ENCODE measurements around the gene SMIM22. TPM values are rescaled to one million over a fixed set of nuclear protein-coding genes. Genes with fewer than 3 reads are reported as not detected.

The SMIM22 gene
- total and polyA plus RNA-seq, 4 donors: 0.49 to 1.2 (median 0.72) TPM; not detected in 1

DNA sequence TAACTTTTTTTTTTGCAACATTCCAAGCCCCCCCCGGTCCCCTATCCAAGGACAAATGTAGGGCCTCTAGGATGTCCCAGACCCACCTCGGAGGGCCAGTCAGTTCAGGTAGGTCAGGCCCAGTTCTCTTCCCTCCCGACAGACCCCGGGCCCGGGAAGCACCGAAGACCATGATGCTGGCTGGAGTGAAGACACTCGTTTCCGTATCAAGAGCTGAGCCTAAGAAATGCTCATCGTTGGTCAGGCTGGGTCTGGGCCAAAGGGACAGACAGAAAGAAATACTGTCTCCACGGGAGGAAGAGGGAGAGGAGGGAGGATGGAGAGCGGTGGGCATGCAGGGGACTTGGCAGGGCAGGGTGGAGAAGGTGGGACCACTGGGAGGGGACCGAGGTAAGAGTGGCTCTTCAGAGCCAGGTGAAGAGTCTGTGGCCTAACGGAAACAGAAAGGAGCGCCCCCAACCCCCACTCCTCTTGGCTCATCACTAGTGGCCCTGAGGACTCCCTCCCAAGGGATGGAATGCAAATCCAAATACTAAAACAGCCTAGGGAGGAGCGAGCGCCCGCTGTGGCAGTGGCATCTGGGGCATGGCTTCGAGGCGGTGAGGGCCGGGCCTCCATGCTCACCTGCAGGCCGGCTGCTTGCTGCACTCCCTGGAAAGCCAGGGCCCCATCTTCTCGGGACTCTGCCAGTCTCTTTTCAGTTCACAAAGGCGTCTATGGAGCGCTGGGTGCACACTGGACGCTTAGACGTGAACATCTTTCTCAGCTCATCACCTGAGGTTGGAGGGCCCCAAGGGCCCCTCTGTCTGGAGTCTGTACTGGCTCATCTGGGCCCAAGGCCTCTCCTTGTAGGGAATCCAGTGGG, 9.0 kb downstream of the SMIM22 start:
- H3K27me3 ChIP-seq (ENCODE audit: control insufficient read depth in 4 of 4, insufficient read depth in 4 of 4, low read length in 3 of 4): no peaks in the 10 kb centered on the region
- H3K9me3 ChIP-seq (ENCODE audit: control insufficient read depth in 4 of 4, low read length in 3 of 4): no peaks in the 10 kb centered on the region
- 86% methylated on average over 26 of the region's 26 CpGs for WGBS
- H3K9ac ChIP-seq (ENCODE audit: low read depth in 1 of 2, low read length in 2 of 2): no peak overlapping the region
- TF ChIP-seq SP1 (IDR thresholded peaks at IDR 0.05) (no peak), YY1 (IDR thresholded peaks at IDR 0.05) (no peak), RAD21 (IDR thresholded peaks at IDR 0.05) (no peak), GABPA (IDR thresholded peaks at IDR 0.05 in 1 of 2, conservative IDR thresholded peaks at IDR 0.05 in 1 of 2) (no peak), EGR1 (IDR thresholded peaks at IDR 0.05; ENCODE audit: low read depth in 2 of 2) (no peak), HNF4A (conservative IDR thresholded peaks at IDR 0.05) (no peak), FOXA1 (IDR thresholded peaks at IDR 0.05) (no peak), JUND (IDR thresholded peaks at IDR 0.05) (no peak), FOXA2 (IDR thresholded peaks at IDR 0.05) (no peak), TAF1 (conservative IDR thresholded peaks at IDR 0.05) (no peak), HNF4G (IDR thresholded peaks at IDR 0.05) (no peak), RXRA (IDR thresholded peaks at IDR 0.05) (no peak), NR2F2 (IDR thresholded peaks at IDR 0.05) (no peak)
- TF ChIP-seq, protein P1, sequence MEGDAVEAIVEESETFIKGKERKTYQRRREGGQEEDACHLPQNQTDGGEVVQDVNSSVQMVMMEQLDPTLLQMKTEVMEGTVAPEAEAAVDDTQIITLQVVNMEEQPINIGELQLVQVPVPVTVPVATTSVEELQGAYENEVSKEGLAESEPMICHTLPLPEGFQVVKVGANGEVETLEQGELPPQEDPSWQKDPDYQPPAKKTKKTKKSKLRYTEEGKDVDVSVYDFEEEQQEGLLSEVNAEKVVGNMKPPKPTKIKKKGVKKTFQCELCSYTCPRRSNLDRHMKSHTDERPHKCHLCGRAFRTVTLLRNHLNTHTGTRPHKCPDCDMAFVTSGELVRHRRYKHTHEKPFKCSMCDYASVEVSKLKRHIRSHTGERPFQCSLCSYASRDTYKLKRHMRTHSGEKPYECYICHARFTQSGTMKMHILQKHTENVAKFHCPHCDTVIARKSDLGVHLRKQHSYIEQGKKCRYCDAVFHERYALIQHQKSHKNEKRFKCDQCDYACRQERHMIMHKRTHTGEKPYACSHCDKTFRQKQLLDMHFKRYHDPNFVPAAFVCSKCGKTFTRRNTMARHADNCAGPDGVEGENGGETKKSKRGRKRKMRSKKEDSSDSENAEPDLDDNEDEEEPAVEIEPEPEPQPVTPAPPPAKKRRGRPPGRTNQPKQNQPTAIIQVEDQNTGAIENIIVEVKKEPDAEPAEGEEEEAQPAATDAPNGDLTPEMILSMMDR (IDR thresholded peaks at IDR 0.05; ENCODE audit: low read depth, low read length, missing input control): no peak
- TF ChIP-seq, protein P2, sequence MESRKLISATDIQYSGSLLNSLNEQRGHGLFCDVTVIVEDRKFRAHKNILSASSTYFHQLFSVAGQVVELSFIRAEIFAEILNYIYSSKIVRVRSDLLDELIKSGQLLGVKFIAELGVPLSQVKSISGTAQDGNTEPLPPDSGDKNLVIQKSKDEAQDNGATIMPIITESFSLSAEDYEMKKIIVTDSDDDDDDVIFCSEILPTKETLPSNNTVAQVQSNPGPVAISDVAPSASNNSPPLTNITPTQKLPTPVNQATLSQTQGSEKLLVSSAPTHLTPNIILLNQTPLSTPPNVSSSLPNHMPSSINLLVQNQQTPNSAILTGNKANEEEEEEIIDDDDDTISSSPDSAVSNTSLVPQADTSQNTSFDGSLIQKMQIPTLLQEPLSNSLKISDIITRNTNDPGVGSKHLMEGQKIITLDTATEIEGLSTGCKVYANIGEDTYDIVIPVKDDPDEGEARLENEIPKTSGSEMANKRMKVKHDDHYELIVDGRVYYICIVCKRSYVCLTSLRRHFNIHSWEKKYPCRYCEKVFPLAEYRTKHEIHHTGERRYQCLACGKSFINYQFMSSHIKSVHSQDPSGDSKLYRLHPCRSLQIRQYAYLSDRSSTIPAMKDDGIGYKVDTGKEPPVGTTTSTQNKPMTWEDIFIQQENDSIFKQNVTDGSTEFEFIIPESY (IDR thresholded peaks at IDR 0.05): no peak
- TF ChIP-seq, protein P3, sequence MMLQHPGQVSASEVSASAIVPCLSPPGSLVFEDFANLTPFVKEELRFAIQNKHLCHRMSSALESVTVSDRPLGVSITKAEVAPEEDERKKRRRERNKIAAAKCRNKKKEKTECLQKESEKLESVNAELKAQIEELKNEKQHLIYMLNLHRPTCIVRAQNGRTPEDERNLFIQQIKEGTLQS (IDR thresholded peaks at IDR 0.05): no peak
- TF ChIP-seq, protein P4, sequence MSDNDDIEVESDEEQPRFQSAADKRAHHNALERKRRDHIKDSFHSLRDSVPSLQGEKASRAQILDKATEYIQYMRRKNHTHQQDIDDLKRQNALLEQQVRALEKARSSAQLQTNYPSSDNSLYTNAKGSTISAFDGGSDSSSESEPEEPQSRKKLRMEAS (IDR thresholded peaks at IDR 0.05): no peak
- TF ChIP-seq, protein P5, sequence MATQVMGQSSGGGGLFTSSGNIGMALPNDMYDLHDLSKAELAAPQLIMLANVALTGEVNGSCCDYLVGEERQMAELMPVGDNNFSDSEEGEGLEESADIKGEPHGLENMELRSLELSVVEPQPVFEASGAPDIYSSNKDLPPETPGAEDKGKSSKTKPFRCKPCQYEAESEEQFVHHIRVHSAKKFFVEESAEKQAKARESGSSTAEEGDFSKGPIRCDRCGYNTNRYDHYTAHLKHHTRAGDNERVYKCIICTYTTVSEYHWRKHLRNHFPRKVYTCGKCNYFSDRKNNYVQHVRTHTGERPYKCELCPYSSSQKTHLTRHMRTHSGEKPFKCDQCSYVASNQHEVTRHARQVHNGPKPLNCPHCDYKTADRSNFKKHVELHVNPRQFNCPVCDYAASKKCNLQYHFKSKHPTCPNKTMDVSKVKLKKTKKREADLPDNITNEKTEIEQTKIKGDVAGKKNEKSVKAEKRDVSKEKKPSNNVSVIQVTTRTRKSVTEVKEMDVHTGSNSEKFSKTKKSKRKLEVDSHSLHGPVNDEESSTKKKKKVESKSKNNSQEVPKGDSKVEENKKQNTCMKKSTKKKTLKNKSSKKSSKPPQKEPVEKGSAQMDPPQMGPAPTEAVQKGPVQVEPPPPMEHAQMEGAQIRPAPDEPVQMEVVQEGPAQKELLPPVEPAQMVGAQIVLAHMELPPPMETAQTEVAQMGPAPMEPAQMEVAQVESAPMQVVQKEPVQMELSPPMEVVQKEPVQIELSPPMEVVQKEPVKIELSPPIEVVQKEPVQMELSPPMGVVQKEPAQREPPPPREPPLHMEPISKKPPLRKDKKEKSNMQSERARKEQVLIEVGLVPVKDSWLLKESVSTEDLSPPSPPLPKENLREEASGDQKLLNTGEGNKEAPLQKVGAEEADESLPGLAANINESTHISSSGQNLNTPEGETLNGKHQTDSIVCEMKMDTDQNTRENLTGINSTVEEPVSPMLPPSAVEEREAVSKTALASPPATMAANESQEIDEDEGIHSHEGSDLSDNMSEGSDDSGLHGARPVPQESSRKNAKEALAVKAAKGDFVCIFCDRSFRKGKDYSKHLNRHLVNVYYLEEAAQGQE (IDR thresholded peaks at IDR 0.05): no peak
- peaks cover 6 to 17% (median 11%) of the 10 kb centered on the region in 4 donors for H3K36me3 ChIP-seq (ENCODE audit: control insufficient read depth in 4 of 4, insufficient read depth in 3 of 4, low read depth in 1 of 4, low read length in 3 of 4)
- no peak overlapping the region for H3K4me3 ChIP-seq (ENCODE audit: low read depth in 1 of 3, low read length in 3 of 3)
- no peak overlapping the region for H3K27ac ChIP-seq (ENCODE audit: low read depth in 1 of 2, low read length in 2 of 2)
- no peak for DNase-seq (ENCODE audit: low spot score)
- H3K4me1 ChIP-seq (ENCODE audit: control insufficient read depth in 4 of 4, insufficient read depth in 4 of 4, low read length in 3 of 4): peaks cover 0 to 37% (median 11%) of the 10 kb centered on the region in 4 donors

All from liver (tissue), 9 donors.